Spleen (tissue), 11 donors: ENCODE results near the gene MAPT. TPM values are rescaled to one million over a fixed set of nuclear protein-coding genes. Genes with fewer than 3 reads are reported as not detected.
A peak's percentile ranks its signal among the peaks of the same experiment; 100 is the strongest.

Experiments used
- DNase-seq: peaks from one replicate; pipeline ENCODE4 v3.0.0-alpha.2; 2020
- H3K27ac ChIP-seq, 8 donors: fragments of 200-600 bp; sonication (generic) in 7 of 8; 1 replicate in 4 of 8; 2 replicates in 4 of 8; pipeline versions ENCODE4 v1.5.0 to v1.8.0; 2016 to 2021; ENCODE audit warnings: inconsistent platforms in 4 of 8, mild to moderate bottlenecking in 4 of 8, moderate library complexity in 1 of 8
- H3K27me3 ChIP-seq, 7 donors: fragments of 200-600 bp; sonication (generic) in 6 of 7; replicated peaks in 1 of 7; 1 replicate in 4 of 7; 2 replicates in 3 of 7; pipeline versions ENCODE4 v1.5.0 to v1.8.0; 2016 to 2021; ENCODE audit warnings: inconsistent platforms in 3 of 7, mild to moderate bottlenecking in 1 of 7
- H3K36me3 ChIP-seq, 6 donors: fragments of 200-600 bp; sonication (generic) in 5 of 6; 1 replicate in 4 of 6; 2 replicates in 2 of 6; pipeline versions ENCODE4 v1.5.0 to v1.8.0; 2016 to 2021; ENCODE audit warnings: inconsistent platforms in 2 of 6
- H3K4me1 ChIP-seq, 6 donors: fragments of 200-600 bp; sonication (generic) in 5 of 6; 1 replicate in 3 of 6; 2 replicates in 3 of 6; pipeline versions ENCODE4 v1.5.0 to v1.8.0; 2016 to 2021; ENCODE audit warnings: inconsistent platforms in 3 of 6
- H3K4me3 ChIP-seq, 8 donors: fragments of 200-600 bp; sonication (generic) in 7 of 8; 1 replicate in 4 of 8; 2 replicates in 4 of 8; pipeline versions ENCODE4 v1.5.0 to v1.8.0; 2016 to 2021; ENCODE audit warnings: inconsistent platforms in 4 of 8, mild to moderate bottlenecking in 4 of 8, moderate library complexity in 2 of 8
- H3K9me3 ChIP-seq, 8 donors: fragments of 200-600 bp; sonication (generic) in 7 of 8; 1 replicate in 4 of 8; 2 replicates in 4 of 8; pipeline versions ENCODE4 v1.5.0 to v1.8.0; 2016 to 2021; ENCODE audit warnings: inconsistent platforms in 4 of 8
- POLR2A ChIP-seq, 3 donors: fragments of 450-650 bp; IDR thresholded peaks; one replicate each; pipeline ENCODE4 v1.5.1; 2017; ENCODE audit warnings: antibody characterized with exemption in 3 of 3, mild to moderate bottlenecking in 1 of 3
- POLR2AphosphoS5 ChIP-seq, 3 donors: sonication (generic); formaldehyde crosslinking; IDR thresholded peaks; one replicate each; pipeline ENCODE4 v1.5.1; 2017; ENCODE audit warnings: antibody characterized with exemption in 3 of 3
- WGBS, 5 donors: extraction: QIAGEN DNeasy Blood & Tissue Kit in 3 of 5; methylation state at CpG; one replicate each; pipeline versions ENCODE4 v1.1.5 to v1.1.7; 2013 to 2018; 5-methylcytosine and 5-hydroxymethylcytosine counted together
- intact Hi-C: fragments of 100-400 bp; cut with DNase I; formaldehyde crosslinking; loops from one replicate; pipeline ENCODE4 v1.15.0; 2023; ENCODE audit warnings: low total_unique reads
- polyA plus RNA-seq, 3 donors: library from polyadenylated mRNA; stranded (reverse); fragments of 200-250 nt; gene quantifications; one replicate each; pipeline ENCODE4 v1.2.1, GENCODE V29; 2013
- total RNA-seq, 7 donors: library from RNA; depleted of rRNA in 3 of 7; stranded (reverse); fragments of >200 nt in 3 of 7; fragmentation: NEBNext Ultra II Directional in 4 of 7; extraction: Animal tissue kit (Norgen Biotek cat#: 25700) in 4 of 7; gene quantifications; one replicate each; pipeline versions ENCODE4 v1.1.0 to v1.2.1, GENCODE V29; 2016 to 2021
- TF ChIP-seq, protein P1 (sequence below), 11 experiments: fragments of 200-600 bp in 7 of 11; fragments of 450-650 bp in 4 of 11; sonication (generic) in 4 of 11; IDR thresholded peaks in 8 of 11; conservative IDR thresholded peaks in 3 of 11; 1 replicate in 7 of 11; 2 replicates in 4 of 11; pipeline versions ENCODE4 v1.4.0 to v1.8.0; 2016 to 2021; ENCODE audit warnings: antibody characterized with exemption in 11 of 11, inconsistent platforms in 4 of 11, mild to moderate bottlenecking in 1 of 11
- donor health status: healthy with polysubstance abuse.
- donor health status: DM: no; HTN: no; CAD: no; lungs with moderate emphysema.
- donor health status: DM: no; HTN: no; CAD: no.
- donor health status: Bipolar disorder and iron deficiency.
- donor health status: healthy.
- donor health status: DM: no; HTN: no; CAD: no.
- donor health status: DM: yes; HTN: yes; CAD: no.

MAPT gene
- total and polyA plus RNA-seq, 10 donors: 0.15 to 1.6 (median 0.66) TPM

DNA sequence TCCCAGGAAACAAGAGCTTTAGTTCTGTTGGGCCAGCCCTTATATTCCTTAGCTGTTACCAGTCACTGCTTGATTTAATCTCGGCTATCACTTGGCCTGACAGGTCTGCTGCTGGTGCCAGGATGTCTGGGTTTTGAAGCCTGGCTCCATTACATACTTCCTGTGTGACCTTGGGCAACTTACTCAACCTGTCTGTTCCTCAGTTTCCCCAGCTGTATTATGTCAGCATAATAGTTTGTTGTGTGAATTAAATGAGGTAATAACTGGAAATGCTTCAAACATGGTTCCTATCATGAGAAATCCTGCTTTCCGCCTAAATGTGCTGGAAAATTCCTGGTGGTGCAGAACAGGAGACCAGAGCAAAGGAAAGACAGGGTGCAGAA is 54.1 kb downstream of the MAPT start:
- Histone ChIP-seq H3K27ac (no peak overlapping the region), H3K36me3 (no peaks in the 10 kb centered on the region), H3K4me1 (peaks cover 3 to 13% (median 11%) of the 10 kb centered on the region in 6 donors), H3K27me3 (peaks cover 0 to 64% (median 13%) of the 10 kb centered on the region in 7 donors), H3K4me3 (peak overlapping the region in 2 of 8 donors; percentile 13 to 54), H3K9me3 (no peaks in the 10 kb centered on the region)
- intact Hi-C loops: no loop called here
- 67 to 84% (median 69%) methylated on average over 2 of the region's 2 CpGs for WGBS, 5 donors
- DNase-seq: no peak
- TF ChIP-seq POLR2AphosphoS5 (IDR thresholded peaks at IDR 0.05) (no peak), POLR2A (IDR thresholded peaks at IDR 0.05) (no peak)
- TF ChIP-seq, protein P1, sequence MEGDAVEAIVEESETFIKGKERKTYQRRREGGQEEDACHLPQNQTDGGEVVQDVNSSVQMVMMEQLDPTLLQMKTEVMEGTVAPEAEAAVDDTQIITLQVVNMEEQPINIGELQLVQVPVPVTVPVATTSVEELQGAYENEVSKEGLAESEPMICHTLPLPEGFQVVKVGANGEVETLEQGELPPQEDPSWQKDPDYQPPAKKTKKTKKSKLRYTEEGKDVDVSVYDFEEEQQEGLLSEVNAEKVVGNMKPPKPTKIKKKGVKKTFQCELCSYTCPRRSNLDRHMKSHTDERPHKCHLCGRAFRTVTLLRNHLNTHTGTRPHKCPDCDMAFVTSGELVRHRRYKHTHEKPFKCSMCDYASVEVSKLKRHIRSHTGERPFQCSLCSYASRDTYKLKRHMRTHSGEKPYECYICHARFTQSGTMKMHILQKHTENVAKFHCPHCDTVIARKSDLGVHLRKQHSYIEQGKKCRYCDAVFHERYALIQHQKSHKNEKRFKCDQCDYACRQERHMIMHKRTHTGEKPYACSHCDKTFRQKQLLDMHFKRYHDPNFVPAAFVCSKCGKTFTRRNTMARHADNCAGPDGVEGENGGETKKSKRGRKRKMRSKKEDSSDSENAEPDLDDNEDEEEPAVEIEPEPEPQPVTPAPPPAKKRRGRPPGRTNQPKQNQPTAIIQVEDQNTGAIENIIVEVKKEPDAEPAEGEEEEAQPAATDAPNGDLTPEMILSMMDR (IDR thresholded peaks at IDR 0.05 in 8 of 11, conservative IDR thresholded peaks at IDR 0.05 in 3 of 11): no peak

DNA sequence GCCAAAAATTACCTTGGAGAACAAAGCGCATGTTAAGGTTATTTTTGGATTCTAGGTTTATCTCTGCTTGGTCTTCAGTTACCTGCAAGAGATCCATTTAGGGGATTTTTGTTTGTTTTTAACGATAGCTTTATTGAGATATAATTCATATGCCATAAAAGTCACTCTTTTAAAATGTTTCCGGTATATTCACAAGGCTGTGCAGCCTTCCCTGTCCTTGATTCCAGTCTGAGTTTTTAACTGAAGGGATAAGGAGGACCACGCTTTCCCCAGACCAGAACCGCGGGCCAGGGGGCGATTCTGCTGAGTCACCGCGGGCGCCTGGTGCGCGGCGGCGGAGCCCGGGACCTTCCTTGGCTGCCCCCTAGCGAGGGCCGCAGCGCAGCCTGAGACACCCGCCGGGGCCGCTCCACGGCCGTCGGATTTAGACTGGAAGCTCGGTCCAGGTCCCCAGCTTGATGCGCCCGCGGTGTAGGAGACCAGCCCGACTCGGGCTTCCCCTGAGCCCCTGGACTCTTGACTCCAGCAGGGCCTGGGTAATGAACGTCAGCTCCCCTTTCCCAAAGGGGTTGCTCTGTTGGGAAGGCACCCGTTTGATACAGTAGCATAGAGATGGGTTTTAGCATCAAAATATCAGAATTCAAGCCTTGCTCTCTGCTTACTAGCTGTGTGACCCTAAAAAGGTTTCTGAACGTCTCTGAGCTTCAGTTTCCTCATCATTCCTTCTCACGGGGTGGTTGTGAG is 54.7 kb downstream of the MAPT start:
- Histone ChIP-seq H3K9me3 (no peaks in the 10 kb centered on the region), H3K27ac (no peak overlapping the region), H3K4me3 (peak overlapping the region in 2 of 8 donors; percentile 13 to 54), H3K27me3 (peaks cover 0 to 61% (median 13%) of the 10 kb centered on the region in 7 donors), H3K4me1 (peaks cover 3 to 13% (median 11%) of the 10 kb centered on the region in 6 donors), H3K36me3 (no peaks in the 10 kb centered on the region)
- intact Hi-C loops: no loop called here
- DNase-seq: peak; percentile 89
- 5 to 10% (median 8%) methylated on average over 30 to 34 of the region's 34 CpGs for WGBS, 5 donors
- TF ChIP-seq, protein P1 (IDR thresholded peaks at IDR 0.05 in 8 of 11, conservative IDR thresholded peaks at IDR 0.05 in 3 of 11): peak; percentile 6 to 85 (median 71)
- peak in 2 of 3 donors; percentile 35 to 62 for TF ChIP-seq POLR2AphosphoS5 (IDR thresholded peaks at IDR 0.05)
- TF ChIP-seq POLR2A (IDR thresholded peaks at IDR 0.05): no peak

DNA sequence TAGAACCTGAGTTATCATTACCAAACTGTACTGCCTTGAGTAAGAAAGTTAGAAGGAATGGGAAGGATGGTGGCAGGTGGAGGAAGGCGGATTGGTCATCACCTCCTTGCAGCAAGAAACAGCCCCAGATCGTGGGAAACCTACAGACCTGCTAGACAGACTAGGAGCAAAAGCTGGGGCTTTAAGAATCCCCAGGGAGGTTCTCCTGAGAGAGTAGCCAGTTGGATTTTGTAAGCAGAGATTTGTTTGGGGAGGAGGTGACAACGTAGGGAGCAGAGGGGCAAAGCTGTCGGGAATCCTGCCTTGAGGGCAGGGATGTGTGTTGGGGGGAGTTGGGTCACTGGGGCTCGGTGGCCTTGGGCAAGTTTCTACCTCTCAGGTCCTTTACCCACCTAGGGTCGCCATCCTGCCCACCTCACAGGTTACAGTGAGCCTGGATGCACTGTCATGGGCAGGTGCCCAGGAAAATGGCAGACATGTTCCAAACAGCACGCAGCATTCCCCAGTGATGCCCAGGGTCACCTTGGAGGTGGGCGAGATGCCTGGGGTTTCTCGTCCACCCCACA is 55.5 kb downstream of the MAPT start:
- H3K27me3 ChIP-seq: peaks cover 0 to 53% (median 13%) of the 10 kb centered on the region in 7 donors

More for the DNA sequence above, 55.5 kb downstream of the MAPT start:
- Histone ChIP-seq H3K9me3 (no peaks in the 10 kb centered on the region), H3K27ac (no peak overlapping the region), H3K4me3 (no peak overlapping the region), H3K4me1 (peaks cover 3 to 13% (median 11%) of the 10 kb centered on the region in 6 donors), H3K36me3 (no peaks in the 10 kb centered on the region)
- DNase-seq: no peak
- TF ChIP-seq, protein P1 (IDR thresholded peaks at IDR 0.05 in 8 of 11, conservative IDR thresholded peaks at IDR 0.05 in 3 of 11): no peak
- TF ChIP-seq POLR2A (IDR thresholded peaks at IDR 0.05) (no peak), POLR2AphosphoS5 (IDR thresholded peaks at IDR 0.05) (no peak)
- WGBS, 5 donors: 75 to 88% (median 77%) methylated on average over 7 to 9 of the region's 9 CpGs
- intact Hi-C loops: no loop called here
